Lower leg skin (tissue), 3 donors: ENCODE results near the gene ATP5PF.

Experiments
- POLR2A ChIP-seq, 2 donors: fragments of 450-650 bp; IDR thresholded peaks; one replicate each; pipeline ENCODE4 v1.6.1; 2016 to 2017; ENCODE audit warnings: antibody characterized with exemption in 2 of 2, mild to moderate bottlenecking in 1 of 2, moderate library complexity in 1 of 2
- TF ChIP-seq, protein P1 (sequence below), 3 donors: fragments of 450-650 bp; IDR thresholded peaks; one replicate each; pipeline ENCODE4 v1.5.1; 2016; ENCODE audit warnings: antibody characterized with exemption in 3 of 3, mild to moderate bottlenecking in 3 of 3, moderate library complexity in 2 of 3

GRCh38 chr21:25759573-25759972 is 24.9 kb upstream of the ATP5PF start:
- TF ChIP-seq, protein P1, sequence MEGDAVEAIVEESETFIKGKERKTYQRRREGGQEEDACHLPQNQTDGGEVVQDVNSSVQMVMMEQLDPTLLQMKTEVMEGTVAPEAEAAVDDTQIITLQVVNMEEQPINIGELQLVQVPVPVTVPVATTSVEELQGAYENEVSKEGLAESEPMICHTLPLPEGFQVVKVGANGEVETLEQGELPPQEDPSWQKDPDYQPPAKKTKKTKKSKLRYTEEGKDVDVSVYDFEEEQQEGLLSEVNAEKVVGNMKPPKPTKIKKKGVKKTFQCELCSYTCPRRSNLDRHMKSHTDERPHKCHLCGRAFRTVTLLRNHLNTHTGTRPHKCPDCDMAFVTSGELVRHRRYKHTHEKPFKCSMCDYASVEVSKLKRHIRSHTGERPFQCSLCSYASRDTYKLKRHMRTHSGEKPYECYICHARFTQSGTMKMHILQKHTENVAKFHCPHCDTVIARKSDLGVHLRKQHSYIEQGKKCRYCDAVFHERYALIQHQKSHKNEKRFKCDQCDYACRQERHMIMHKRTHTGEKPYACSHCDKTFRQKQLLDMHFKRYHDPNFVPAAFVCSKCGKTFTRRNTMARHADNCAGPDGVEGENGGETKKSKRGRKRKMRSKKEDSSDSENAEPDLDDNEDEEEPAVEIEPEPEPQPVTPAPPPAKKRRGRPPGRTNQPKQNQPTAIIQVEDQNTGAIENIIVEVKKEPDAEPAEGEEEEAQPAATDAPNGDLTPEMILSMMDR (IDR thresholded peaks at IDR 0.05): no peak
- no peak for TF ChIP-seq POLR2A (IDR thresholded peaks at IDR 0.05)
